K562 (cell line): ENCODE results near the gene NHSL2. TPM values are rescaled to one million over a fixed set of nuclear protein-coding genes. Genes with fewer than 3 reads are reported as not detected.

Source experiments
- ATAC-seq: fragments of 200-7000 bp; cut with Tn5 transposase; 3 replicates; pipeline ENCODE4 v1.9.1; 2020; ENCODE audit warnings: moderate library complexity
- BruUV-seq: library from RNA; stranded (reverse); fragments of 400-500 nt; replicated peaks from 2 replicates; lab custom pipeline; 2021; lab: Mats Ljungman, UMichigan
- CTCF ChIA-PET: fragments of 300-600 bp; formaldehyde crosslinking; extraction: SDS; loops from one replicate; lab custom pipeline; 2021; ENCODE audit warnings: low intra/inter-chr PET ratio; lab: Yijun Ruan, JAX
- POLR2A ChIA-PET: fragments of 300-600, 350-650 bp; sonication (Branson Sonifier 250); formaldehyde crosslinking; extraction: SDS; loops from one replicate; lab custom pipeline; 2021; ENCODE audit warnings: antibody characterized with exemption, inconsistent platforms; lab: Yijun Ruan, JAX
- DNase-seq, 4 experiments: peaks; one replicate each; pipeline versions ENCODE4 v3.0.0 to v3.0.0-alpha.2; 2011 to 2018; ENCODE audit warnings: low spot score in 3 of 4, mixed read lengths in 3 of 4; ENCODE audit errors: extremely low read depth in 1 of 4
- FAIRE-seq: peaks from 2 replicates; lab custom pipeline; 2011; peaks lifted over from hg19 to GRCh38; lab: Jason Lieb, UNC
- H2AFZ ChIP-seq: 2 replicates; pipeline ENCODE4 v1.6.0; 2011; ENCODE audit warnings: low read depth, low read length, control low read depth, inconsistent platforms
- H3K27ac ChIP-seq: fragments of 200-600 bp; 3 replicates; pipeline ENCODE4 v1.8.0; 2011; ENCODE audit warnings: low read depth, mild to moderate bottlenecking, control low read depth, inconsistent platforms, low read length, moderate library complexity, mixed read lengths; ENCODE audit errors: extremely low read depth
- H3K27me3 ChIP-seq, 2 experiments: fragments of 300-600 bp in 1 of 2; 2 replicates in 1 of 2; 3 replicates in 1 of 2; pipeline versions ENCODE4 v1.6.0 to v1.8.0; 2011; ENCODE audit warnings: inconsistent platforms in 2 of 2, low read length in 2 of 2, mild to moderate bottlenecking in 1 of 2, mixed read lengths in 1 of 2, moderate library complexity in 1 of 2; ENCODE audit not compliant: control insufficient read depth in 2 of 2, insufficient read depth in 2 of 2
- H3K36me3 ChIP-seq: fragments of 300-600 bp; 3 replicates; pipeline ENCODE4 v1.8.0; 2011; ENCODE audit warnings: mild to moderate bottlenecking, low read length, inconsistent platforms; ENCODE audit not compliant: control insufficient read depth, insufficient read depth
- H3K4me1 ChIP-seq, 2 experiments: fragments of 200-600 bp in 1 of 2; replicated peaks in 1 of 2; 2 replicates in 1 of 2; 3 replicates in 1 of 2; pipeline versions ENCODE4 v1.5.1 to v1.8.0; 2011; ENCODE audit warnings: inconsistent platforms in 2 of 2, low read length in 2 of 2, mild to moderate bottlenecking in 1 of 2, mixed read lengths in 1 of 2, moderate library complexity in 1 of 2; ENCODE audit not compliant: control insufficient read depth in 2 of 2, insufficient read depth in 2 of 2
- H3K4me2 ChIP-seq: 2 replicates; pipeline ENCODE4 v1.6.1; 2011; ENCODE audit warnings: low read length, control low read depth, inconsistent platforms, mixed read lengths; ENCODE audit not compliant: insufficient read depth
- H3K4me3 ChIP-seq: fragments of 200-600 bp; sonication (generic), shearing (Covaris generic); 2 replicates; pipeline ENCODE4 v1.5.1; 2016; ENCODE audit warnings: control low read depth, inconsistent platforms
- H3K79me2 ChIP-seq: fragments of 200-600 bp; 3 replicates; pipeline ENCODE4 v1.8.0; 2011; ENCODE audit warnings: low read length, inconsistent platforms; ENCODE audit not compliant: control insufficient read depth, insufficient read depth
- H3K9ac ChIP-seq, 2 experiments: 2 replicates each; pipeline versions ENCODE4 v1.6.0 to v1.6.1; 2011; ENCODE audit warnings: low read depth in 2 of 2, low read length in 2 of 2, control low read depth in 1 of 2, inconsistent platforms in 1 of 2, mild to moderate bottlenecking in 1 of 2, mixed read lengths in 1 of 2; ENCODE audit not compliant: insufficient read depth in 1 of 2
- H3K9me1 ChIP-seq: one replicate; pipeline ENCODE4 v1.6.0; 2011; ENCODE audit warnings: inconsistent platforms, mild to moderate bottlenecking, low read length, moderate library complexity; ENCODE audit not compliant: control insufficient read depth, insufficient read depth
- H3K9me3 ChIP-seq: replicated peaks from 2 replicates; pipeline ENCODE4 v1.5.1; 2011; ENCODE audit warnings: low read depth, low read length, inconsistent platforms; ENCODE audit not compliant: control insufficient read depth, insufficient read depth
- H4K20me1 ChIP-seq: replicated peaks from 2 replicates; pipeline ENCODE4 v1.6.1; 2011; ENCODE audit warnings: low read length, inconsistent platforms, mixed read lengths; ENCODE audit not compliant: control insufficient read depth, insufficient read depth
- CLOCK ChIP-seq: fragments of 250-450 bp; sonication (Bioruptor Pico); IDR thresholded peaks from 2 replicates; pipeline ENCODE4 v1.4.0; 2020; ENCODE audit warnings: mild to moderate bottlenecking, moderate library complexity, borderline replicate concordance
- SREBF1 ChIP-seq: fragments of 150-350 bp; IDR thresholded peaks from 2 replicates; pipeline ENCODE4 v1.6.1; 2014; ENCODE audit warnings: antibody characterized with exemption, low read depth, low read length, borderline replicate concordance
- TCF3 ChIP-seq: sonication (generic); formaldehyde crosslinking; IDR thresholded peaks from 2 replicates; pipeline ENCODE4 v1.4.0; 2020; ENCODE audit warnings: mild to moderate bottlenecking, missing genetic modification reagents
- USF1 ChIP-seq: sonication (generic); formaldehyde crosslinking; IDR thresholded peaks from 2 replicates; pipeline ENCODE4 v1.9.0; 2022; ENCODE audit warnings: mild to moderate bottlenecking, missing genetic modification reagents
- ZNF184 ChIP-seq: sonication (generic); formaldehyde crosslinking; IDR thresholded peaks from 2 replicates; pipeline ENCODE4 v1.5.0; 2020; ENCODE audit warnings: missing genetic modification reagents
- WGBS: fragments of 100-300 bp; shearing (Covaris generic); methylation state at CpG from one replicate; pipeline ENCODE4 v1.1.6; 2016; ENCODE audit warnings: low coverage, mixed read lengths; ENCODE audit not compliant: insufficient coverage; ENCODE audit errors: missing lambda C conversion rate; 5-methylcytosine and 5-hydroxymethylcytosine counted together
- in situ Hi-C: fragments of 300-500 bp; cut with MboI; formaldehyde crosslinking; loops from 4 replicates; pipeline ENCODE4 v1.15.0; 2018; ENCODE audit warnings: inconsistent platforms, mixed read lengths
- intact Hi-C: fragments of 100-400 bp; cut with micrococcal nuclease; formaldehyde crosslinking; loops from 2 replicates; pipeline ENCODE4 v1.14.2; 2022
- polyA plus RNA-seq, 8 experiments: library from polyadenylated mRNA; depleted of rRNA in 4 of 8; stranded (reverse) in 5 of 8; unstranded in 3 of 8; fragments of >200 nt; fragmentation: Nextera tagmentation in 2 of 8; fragmentation: Illumina TruSeq in 1 of 8; extraction: Ambion mirVana in 2 of 8; extraction: Trizol in 1 of 8; gene quantifications; 2 replicates each; pipeline versions ENCODE4 v1.2.1 to v1.2.3, GENCODE V29; 2011 to 2014; ENCODE audit warnings: inconsistent platforms in 1 of 8, missing spikeins in 1 of 8
- total RNA-seq, 7 experiments: library from RNA; depleted of rRNA in 6 of 7; stranded (reverse); fragments of >200 nt in 6 of 7; fragmentation: Illumina TruSeq in 2 of 7; extraction: Trizol in 2 of 7; gene quantifications; 2 replicates each; pipeline versions ENCODE4 v1.2.1 to v1.2.3, GENCODE V29; 2011 to 2021; ENCODE audit warnings: low replicate concordance in 1 of 7

NHSL2 gene
- total and polyA plus RNA-seq, 9 of the 15 experiments (the other 6 are each of a cell fraction or from before 2014, with no cell fraction given), result 0.02 TPM; not detected in 8

- 1% methylated on average over 9 of the region's 9 CpGs for WGBS
- BruUV-seq, result no TSS peak
- no peak overlapping the region for H3K9ac ChIP-seq
- no peak overlapping the region for H3K4me2 ChIP-seq
- H3K27ac ChIP-seq, result no peak overlapping the region
- peaks cover 3 to 51% of the 10 kb centered on the region in 2 experiments; a peak in 3 of 5 replicates for H3K27me3 ChIP-seq
- intact Hi-C loops (no loop called here), in situ Hi-C loops (no loop called here)
- POLR2A ChIA-PET, result interaction anchor here (1.3 kb wide), 1 partner anchor 12 kb away, joined by 3 read pairs; no protein-coding TSS in a partner anchor
- FAIRE-seq (no peak), ATAC-seq (no peak), DNase-seq (no peak)
- H2AFZ ChIP-seq, result no peak overlapping the region
- no peaks in the 10 kb centered on the region for H3K9me3 ChIP-seq
- no peaks in the 10 kb centered on the region for H4K20me1 ChIP-seq
- H3K79me2 ChIP-seq, result no peaks in the 10 kb centered on the region
- CTCF ChIA-PET, result no interaction called here
- H3K9me1 ChIP-seq, result no peaks in the 10 kb centered on the region
- no peaks in the 10 kb centered on the region for H3K4me1 ChIP-seq
- no peak overlapping the region for H3K4me3 ChIP-seq
- TF ChIP-seq ZNF184 (no peak), SREBF1 (no peak), CLOCK (CRISPR knock-in tag) (no peak), TCF3 (no peak), USF1 (no peak)
- no peaks in the 10 kb centered on the region for H3K36me3 ChIP-seq
These were observed 227.3 kb downstream of the NHSL2 start for GRCh38 chrX:72137846-72138495.
